ENCODE results near the gene RABGGTA.
"Not testable (repeated sequence)": the region's sequence is repeated elsewhere in the genome, so short reads cannot be mapped to it uniquely, and the experiment has no call there.

RABGGTA gene

DNA sequence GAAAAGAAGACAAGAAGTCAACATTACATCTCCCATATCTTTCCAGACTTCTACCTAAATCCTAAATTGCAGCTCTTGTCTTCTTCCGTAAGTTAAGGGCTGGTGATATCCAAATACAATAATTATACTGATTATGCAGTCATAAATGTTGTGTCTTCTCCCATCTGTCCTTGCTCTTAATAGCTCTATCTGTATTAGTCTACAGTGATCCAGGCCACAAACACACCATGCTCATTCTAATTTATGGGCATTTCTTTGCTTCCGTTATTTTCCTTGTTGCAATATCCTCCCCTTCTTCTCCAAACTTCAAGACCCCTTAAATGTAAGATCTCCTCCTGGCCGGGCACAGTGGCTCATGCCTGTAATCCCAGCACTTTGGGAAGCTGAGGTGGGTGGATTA, 51.9 kb downstream of the RABGGTA start:
- DNase-seq (ENCODE audit: extremely low read depth in 1 of 2, low read depth in 1 of 2), result no peak

DNA sequence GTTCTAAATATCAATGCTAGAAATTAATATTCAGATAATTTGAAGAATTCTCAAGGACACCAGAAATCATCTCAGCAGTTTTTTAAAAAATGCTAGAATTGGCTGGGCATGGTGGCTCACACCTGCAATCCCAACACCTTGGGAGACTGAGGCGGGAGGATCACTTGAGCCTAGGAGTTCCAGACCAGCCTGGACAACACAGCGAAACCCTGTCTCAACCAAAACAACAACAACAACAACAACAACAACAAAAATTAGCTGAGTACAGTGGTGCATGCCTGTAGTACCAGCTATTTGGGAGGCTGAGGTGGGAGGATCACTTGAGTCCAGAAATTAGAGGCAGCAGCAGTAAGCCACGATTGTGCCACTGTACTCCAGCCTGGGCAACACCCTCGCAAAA, 52.3 kb downstream of the RABGGTA start:
- DNase-seq (ENCODE audit: extremely low read depth in 1 of 2, low read depth in 1 of 2), result no peak

GRCh38 chr14:24216876-24217275, 54.5 kb downstream of the RABGGTA start:
- DNase-seq (ENCODE audit: extremely low read depth in 1 of 2, low read depth in 1 of 2), result not testable (repeated sequence)

DNA sequence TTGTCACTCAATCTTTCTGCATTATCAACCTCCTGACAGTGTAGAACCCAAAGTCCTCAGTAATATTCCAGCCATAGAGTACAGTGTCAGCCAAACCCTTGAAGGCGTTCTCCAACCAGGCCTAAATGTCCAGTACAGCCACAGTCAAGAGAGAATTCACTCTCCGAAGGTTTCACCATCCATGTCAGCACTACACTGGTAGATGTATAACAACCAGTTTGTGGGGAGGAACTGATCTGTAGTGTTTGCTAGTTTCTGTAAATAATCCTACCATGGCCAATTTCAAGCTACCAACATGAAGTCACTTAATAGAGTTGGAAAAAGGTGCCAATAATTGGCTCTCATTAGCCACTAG, 55.1 kb downstream of the RABGGTA start:
- DNase-seq (ENCODE audit: extremely low read depth in 1 of 2, low read depth in 1 of 2), result no peak

Measured in activated CD8-positive, alpha-beta memory T cell treated with anti-CD3 and anti-CD28 coated beads for 1 hour (primary cell).